GM18909 (cell line): Measurements from ENCODE around the gene CCL5.

Experiments
- ATAC-seq: cut with Tn5 transposase; IDR thresholded peaks from one replicate; pipeline ENCODE4 v1.9.1; 2021; ENCODE audit warnings: mild to moderate bottlenecking; ENCODE audit not compliant: unreplicated experiment, poor library complexity

Gene CCL5

DNA sequence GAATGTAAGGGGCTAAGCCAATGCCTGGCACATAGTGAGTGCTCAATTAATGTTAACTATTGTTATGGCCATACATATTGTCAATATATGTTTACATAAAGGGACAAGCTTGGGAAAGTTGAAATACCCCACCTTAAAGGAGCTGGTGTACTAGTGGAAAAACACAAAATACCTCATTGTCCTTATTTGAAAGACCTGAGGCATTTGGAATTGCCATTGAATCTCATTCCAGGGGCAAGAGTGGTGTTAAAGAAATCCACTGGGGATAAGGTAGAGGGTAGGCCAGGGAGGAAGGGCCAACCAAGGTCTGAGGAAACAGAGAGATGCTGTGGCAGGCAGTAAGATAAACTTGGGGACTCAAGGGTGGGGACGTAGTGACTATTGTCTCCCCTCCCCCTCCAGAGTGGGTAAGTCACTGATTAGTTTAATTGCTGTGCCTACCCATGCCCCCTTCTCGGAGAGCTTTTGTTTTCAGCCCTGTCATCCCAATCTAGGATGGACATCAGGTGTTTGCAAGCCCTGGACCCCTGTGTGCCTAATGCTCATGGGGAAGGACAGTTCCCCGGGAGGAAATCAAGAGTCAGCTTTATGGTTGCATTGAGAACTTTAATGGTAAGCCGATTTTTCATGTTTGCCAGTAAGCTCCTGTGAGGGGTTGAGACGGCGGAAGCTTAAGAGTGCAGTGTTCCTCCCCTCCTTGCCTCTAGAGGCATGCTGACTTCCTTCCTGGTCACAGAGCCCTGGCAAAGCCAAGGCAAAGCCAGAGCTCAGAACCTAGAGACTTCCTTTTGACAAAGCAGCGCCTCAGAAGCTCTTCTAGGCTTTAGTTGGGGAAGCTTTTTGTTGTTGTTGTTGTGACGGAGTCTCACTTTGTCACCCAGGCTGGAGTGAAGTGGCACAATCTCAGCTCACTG is 9.0 kb downstream of the CCL5 start:
- ATAC-seq: no peak

DNA sequence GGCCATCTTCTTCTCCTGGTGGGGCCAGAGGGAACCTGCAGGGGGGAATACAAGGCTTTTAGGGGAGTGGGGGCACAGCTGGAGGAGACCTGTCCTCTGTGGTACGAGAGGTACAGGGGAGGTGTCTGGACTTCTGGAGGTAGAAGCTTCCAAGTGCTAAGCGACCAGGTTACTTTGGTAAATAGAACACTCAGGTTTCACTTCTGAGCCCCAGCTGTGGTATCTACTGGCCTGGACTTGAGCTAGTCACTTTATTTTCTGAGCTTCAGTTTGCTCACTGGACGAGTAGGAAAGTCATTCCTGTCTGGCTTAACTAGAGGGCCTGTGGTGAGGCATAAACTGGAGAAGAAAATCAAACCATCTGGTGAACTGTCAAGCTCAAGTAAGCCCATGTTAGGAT is 11.4 kb downstream of the CCL5 start, which contains the start of gene HEATR9:
Gene HEATR9 (minus strand): TSS at position 155 of the 400 bp plus-strand sequence. CDS start 149 bp downstream, at position 6.
- no peak for ATAC-seq

DNA sequence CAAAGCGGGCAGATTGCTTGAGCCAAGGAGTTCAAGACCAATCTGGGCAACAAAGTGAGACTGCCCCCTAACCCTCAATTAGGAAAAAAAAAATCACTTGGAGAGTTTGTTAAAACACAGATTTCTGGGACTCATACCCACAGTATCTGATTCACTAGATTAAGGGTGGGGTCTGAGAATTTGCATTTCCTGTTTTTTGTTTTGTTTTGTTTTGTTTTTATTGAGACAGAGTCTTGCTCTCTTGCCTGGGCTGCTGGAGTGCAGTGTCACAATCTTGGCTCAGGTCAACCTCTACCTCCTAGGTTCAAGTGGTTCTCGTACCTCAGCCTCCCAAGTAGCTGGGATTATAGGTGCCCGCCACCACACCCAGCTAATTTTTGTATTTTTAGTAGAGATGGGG is 12.6 kb downstream of the CCL5 start:
- no peak for ATAC-seq

DNA sequence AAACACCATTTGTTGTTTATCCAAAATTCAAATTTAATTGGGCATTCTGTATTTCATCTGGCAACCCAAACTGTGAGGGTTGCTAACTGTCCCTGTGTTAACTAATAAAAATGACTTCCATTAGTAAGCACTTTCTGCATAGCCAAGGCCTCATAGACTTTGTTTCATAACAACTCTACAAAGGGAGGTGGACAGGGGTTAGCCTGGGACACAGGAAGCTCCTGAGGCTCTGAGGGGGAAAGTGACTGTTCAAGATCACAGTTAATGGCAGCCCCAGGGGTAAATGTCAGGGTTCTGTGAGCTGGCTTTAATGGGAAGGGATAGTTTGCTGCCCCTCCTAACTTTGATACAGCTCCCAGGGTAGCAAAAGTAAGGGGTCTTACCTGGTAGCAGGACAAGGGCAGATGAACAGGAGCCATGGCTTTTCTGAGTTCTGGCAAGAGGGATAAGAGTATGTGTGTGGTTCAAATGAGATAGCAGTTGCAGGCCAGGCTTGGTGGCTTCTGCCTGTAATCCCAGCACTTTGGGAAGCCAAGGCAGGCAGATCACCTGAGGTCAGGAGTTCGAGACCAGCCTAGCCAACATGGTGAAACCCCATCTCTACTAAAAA is 13.7 kb downstream of the CCL5 start:
- no peak for ATAC-seq

DNA sequence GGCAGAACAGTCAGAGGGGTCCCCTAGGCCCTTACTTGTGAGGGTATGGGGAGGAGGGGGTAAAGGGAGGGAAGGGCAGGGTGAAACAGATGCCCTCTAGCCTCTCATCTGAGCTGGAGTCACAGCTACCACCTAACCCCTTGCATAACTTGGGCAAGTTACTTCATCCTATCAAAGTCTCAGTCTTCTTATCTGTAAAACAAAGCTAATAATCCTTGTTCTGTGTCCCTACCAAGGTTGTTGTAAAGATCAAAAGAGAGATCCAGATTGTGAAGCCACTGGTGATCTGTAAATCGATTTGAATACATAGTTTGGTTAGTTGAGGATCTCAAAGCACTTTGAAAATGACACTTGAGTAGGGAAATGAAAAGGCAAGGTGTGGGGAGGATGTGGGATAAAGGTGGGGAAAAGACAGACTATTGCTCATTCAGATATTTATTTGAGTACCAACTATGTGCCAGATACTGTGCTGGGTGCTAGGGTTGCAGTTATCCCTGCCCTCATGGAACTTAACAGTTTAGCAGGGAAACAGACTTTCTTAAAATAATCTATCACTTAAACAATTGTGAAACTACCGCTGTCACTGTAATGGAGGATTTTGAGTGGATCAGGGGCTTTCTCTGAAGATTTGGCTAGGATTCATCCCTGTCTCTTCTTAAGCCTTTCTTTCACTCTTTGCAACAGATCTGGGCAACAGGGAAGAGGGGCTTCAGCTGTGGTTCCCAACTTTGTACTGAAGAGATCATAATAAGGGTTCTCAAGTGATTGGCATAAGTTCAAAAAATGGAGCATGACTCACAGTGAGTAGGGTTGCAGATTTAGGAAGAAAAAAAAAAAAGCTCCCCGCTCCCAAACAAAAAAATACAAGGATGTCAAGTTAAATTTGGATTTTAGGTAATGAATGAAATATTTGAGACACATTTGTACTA is 14.5 kb downstream of the CCL5 start:
- no peak for ATAC-seq

DNA sequence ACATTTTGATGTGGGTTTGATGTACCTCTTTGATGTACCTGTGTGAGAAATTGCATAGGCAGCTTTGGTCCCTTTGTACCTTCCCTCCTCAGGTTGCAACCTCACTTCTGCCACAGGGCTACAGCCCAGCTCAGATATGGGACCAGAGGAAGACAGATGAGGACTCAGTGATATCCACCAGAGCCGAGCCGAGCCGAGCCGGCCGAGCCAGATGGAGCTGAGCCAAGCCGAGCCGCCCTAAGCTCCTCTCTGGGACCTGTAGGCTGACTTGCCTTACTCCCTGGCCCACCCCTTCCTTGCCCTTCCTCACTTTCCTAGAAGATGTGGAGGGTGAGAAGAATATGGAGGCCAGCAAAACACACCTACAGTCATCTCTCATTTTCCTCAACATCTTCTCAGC is 15.3 kb downstream of the CCL5 start:
- no peak for ATAC-seq

DNA sequence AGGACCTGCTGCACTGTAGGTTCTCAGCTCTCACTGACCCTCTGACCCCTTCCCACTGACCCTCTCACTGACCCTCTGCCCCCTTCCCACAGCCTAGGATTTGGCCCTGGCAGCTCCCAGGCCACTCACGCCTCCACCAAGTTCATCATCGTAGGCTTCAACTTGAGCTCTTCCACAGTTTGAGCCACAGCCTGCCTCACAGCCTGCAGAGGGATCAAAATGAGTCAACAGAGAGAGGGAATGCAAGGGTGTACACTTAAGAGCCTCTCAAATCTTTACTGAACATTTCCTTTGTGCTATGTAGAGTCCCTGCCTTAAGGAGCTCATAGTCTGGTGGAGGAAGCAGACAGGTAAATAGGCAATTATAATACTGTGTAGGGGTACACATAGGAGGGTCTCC is 23.6 kb downstream of the CCL5 start:
- ATAC-seq: no peak

DNA sequence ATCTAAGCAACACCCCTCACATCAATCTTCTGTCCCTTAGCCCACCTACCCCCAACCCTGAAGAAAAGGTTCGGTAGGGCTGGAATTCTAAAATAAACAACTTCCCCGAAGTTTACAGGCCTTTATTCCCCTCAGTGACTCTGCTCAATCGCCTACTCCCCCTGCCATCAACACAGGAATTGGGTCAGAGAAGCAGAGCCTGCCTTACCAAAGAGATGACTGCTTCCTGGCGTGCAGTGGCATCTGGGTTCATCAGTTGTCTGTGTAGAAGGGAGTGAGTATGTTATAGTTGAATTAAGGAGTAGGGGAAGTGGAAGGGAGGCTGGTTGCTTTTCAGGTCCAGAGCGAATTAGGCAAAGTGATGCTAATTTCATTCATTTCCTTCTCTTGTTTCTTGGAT is 24.2 kb downstream of the CCL5 start:
- no peak for ATAC-seq

DNA sequence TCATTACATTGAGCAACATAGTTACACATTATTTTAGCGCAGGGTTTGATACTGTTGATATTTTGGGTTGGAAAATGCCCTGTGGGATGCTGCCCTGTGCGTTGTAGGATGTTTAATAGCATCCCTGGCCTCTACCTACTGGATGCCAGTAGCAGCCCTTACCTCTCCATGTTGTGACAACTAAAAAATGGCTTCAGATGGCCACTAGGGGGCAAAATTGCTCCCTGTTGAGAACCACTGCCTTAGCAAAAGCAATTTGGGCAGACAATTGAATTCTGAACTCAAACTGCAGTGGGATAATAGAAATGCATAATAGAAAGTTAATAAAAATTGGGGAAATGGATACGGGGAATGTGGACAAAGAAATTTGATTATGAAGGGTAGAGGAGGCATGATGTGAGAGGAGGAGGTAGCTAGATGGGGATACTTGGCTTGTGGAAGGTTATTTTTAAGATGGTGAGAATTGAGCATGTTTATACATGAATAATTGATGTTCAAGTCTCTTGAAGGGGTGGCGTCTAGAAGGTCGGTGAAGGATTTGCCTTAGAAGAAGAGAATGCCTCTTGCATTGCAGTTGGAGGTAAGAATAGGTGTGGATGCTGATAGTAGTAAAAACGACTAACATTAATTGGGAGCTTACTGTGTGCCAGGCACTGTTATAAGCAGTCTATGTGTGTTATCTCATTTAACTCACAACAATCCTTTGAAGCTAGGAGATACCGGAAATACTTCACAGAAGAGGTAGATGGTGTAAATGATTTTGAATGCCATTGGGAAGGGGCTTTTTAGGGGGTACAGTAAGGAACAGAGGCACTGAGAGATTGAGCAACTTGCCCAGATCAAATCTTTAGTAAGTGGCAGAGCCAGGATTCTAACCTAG is 30.5 kb downstream of the CCL5 start:
- ATAC-seq: no peak

DNA sequence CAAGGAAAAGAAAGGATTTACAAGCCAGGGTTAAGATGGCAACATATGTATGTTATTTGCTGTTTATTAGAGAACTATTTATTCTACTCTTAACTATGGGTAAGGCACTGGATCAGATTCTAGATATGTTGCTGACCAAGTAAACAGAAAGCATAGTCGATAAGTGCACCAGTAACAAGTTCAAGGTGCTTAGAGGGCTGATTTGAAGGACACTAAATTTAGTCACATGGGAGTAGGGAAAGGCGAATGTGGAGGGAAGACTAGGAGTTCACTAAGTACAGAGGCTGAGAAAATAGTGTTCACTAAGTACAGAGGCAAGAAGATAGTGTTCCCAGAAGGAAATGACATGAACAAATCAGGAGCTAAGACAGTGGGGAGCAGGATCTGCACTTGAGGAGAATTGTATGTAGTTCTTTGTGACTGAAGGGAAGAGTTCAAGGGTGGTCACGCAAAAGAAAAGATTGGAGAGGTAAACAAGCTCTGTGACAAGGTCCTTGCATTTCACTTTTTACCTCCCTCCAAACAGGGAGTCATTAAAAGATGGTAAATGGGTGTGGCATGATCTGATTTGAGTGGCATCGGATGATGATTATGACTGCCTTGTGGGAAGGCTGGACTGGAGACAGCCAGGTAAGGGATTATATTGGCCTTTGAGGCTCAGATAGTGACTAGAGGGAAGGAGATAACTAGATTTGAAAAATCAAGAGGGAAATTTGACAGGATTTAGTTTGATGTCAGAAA is 32.4 kb downstream of the CCL5 start:
- ATAC-seq: no peak

DNA sequence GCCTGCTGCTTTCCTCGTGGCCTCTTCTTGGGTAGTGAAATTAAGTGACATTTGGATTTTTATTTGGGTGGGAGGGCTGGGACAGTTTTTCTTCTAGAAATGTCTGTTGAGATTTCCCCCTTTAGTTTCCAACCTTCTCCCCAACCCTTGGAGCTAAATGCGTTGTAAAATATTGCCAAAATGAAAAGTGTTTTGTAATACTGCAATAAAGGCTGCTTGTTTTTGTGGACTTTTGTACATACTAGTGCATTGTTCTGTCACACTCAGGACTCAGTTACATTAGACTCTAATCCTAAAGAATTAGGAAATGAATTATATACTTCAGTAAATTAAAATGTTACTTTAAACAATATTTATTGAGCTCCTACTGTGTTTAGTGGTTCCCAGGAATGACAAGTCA is 33.2 kb downstream of the CCL5 start:
- no peak for ATAC-seq

DNA sequence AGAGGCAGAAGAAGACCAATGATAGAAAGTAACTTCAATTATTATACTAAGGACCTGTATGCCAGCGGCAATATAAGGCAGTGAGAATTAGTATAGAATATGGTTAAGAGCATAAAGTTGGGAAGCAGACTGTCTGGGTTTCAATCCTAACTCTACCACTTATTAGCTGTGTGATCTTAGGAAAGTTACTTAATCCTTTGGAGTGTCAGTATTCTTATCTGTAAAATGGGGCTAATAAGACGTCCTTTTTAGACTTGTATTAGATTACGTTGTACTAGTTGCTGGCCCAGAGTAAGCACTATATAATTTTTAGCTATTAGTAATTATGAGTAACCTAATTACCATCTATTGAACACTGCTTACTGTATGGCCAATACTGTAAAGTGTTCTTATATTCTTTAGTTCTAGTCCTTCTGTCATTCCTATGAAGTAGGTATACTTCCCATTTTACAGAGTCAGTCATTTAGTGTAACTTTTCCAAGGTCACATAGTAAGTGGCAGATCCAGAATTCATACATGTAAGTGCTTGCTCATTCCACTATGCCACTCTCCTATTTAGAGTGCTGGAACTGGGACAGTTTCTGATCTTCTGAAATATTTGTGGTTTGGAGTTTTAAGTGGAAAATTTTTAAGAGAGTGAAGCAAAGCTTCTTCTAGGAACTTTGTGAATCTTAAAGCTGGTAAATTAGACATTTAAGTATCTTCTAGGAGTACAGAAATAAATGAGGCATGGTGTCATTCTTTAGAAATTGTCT is 33.9 kb downstream of the CCL5 start:
- ATAC-seq: no peak

DNA sequence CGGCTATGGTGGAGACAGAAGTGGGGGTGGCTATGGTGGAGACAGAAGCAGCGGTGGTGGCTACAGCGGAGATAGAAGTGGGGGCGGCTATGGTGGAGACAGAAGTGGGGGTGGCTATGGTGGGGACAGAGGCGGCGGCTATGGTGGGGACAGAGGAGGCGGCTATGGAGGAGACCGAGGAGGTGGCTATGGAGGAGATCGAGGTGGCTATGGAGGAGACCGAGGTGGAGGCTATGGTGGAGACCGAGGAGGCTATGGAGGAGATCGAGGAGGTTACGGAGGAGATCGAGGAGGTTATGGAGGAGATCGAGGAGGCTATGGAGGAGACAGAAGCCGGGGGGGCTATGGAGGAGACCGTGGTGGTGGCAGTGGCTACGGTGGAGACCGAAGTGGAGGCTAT is 35.6 kb downstream of the CCL5 start:
- no peak for ATAC-seq

DNA sequence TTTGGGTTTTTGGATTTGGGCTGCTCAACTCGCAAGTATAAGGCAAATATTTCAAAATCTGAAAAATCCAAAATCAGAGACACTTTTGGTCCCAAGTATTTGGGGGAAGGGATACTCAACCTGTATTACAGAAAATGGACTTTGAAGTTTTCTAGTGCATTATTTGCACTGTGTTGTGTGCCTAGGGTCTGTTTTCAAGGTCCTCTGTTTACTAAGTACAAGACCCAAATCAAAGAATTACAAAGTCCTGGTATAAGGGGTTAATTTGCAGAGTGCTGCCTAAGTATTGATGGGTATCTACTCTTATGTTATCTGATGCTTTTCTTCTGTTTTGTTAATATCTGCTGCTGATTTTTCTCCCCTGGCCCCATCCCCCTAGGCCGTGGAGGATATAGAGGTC is 36.5 kb downstream of the CCL5 start:
- no peak for ATAC-seq

DNA sequence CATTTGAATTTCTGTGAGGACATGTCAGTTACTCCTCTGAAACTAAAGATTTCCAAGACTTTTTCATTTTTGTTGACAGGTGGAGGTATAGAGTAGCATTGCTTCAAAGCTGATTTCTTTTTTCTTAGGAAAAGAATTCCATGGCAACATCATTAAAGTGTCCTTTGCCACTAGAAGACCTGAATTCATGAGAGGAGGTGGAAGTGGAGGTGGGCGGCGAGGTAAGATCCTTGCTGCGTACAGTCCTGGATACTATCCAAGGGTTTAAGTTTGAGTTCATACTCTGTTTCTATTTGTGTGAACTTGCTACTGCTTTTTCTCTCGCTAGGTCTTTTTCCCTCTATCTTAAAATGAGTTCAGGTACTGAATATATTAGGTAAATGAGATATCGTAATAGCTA is 37.9 kb downstream of the CCL5 start:
- no peak for ATAC-seq

DNA sequence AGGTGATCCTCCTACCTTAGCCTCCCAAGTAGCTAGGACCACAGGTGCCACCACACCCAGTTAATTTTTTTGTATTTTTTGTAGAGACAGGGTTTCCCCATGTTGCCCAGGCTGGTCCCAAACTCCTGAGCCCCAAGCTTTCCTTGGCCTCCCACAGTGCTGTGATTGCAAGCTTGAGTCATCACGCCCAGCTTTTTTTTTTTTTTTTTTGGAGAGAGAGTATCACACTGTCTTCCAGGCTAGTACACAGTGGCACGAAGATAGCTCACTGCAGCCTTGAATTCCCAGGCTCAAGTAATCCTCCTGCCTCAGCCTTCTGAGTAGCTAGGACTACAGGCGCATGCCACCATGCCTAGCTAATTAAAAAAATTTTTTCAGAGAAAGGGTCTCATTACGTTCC is 38.7 kb downstream of the CCL5 start:
- ATAC-seq: no peak

DNA sequence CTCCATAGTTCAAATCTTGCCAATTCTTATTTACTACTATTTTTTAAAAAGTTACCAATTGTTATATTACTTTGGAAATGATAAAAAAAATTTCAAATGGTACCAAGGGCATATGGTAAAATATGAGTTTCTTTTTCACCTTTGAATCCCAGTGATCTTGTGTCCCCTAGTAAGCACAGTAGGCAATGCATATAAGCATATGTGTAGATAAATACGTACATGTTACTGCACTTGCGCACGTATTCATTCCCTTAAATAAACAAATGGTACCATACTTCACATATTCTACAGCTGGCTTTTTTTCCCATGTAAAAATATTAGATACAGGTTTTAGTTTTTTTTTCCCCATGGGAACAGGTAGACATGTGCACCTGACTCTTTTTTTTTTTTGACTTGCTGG is 39.1 kb downstream of the CCL5 start:
- no peak for ATAC-seq

DNA sequence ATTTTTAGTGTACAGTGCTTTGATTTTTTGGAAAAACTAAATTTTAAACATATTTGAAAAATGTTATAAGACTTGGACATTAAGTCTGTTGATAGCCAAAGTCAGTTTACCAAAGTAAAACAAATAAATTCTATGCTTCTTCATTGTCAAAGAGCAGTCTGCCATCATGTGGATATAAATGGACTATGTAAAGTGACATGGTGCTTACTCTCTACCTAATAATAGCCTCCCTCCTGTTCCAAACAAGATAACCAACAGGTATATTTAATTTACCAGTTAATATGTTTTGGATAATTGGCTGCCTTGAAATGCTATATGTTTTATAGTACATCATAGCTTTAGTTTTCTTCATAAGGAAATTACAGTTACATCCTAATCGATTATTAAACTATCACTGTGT is 55.0 kb downstream of the CCL5 start:
- no peak for ATAC-seq
